HG02678 (cell line): ENCODE data around the gene CPEB2.
"Not testable (repeated sequence)": the region's sequence is repeated elsewhere in the genome, so short reads cannot be mapped to it uniquely, and the experiment has no call there.

Source experiments
- ATAC-seq: cut with Tn5 transposase; IDR thresholded peaks from one replicate; pipeline ENCODE4 v1.9.1; 2021; ENCODE audit warnings: mild to moderate bottlenecking, moderate library complexity; ENCODE audit not compliant: unreplicated experiment

CPEB2 gene

DNA sequence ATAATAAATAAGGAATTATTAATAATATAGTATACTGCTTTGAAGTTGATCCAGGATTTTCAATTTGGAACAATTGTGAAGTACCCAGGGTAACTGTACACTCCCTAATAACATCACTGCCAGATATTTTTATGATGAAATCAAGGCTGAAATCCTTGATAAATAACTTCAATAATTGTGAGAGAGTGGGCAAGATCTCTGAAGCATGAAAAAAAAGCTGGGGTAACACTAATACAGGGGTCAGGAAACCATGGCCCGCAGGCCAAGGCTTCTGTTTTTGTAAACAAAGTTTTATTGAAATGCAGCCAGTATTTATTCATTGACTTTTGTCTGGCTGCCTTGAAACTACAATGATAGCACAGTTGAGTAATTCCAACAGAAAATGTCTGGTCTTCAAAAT is 41.6 kb downstream of the CPEB2 start:
- ATAC-seq = no peak

DNA sequence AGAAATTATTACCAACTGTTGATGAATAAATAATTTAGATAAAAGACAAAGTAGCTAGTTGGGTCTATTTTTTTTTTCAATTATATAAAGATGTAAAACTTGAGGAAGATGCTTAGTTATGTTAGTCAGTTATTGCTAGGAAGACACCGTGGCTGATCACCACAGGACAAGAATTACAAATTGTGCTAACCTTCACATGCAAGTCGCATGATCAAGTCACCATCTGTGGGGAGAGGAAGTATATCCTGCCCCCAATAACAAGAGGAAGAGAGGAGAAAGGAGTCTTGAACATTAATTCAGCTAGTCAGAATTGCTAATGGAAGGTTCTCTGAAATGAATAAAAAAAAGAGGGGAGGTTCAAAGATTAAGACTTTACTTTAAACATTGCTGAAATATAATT is 52.3 kb downstream of the CPEB2 start:
- ATAC-seq = no peak

DNA sequence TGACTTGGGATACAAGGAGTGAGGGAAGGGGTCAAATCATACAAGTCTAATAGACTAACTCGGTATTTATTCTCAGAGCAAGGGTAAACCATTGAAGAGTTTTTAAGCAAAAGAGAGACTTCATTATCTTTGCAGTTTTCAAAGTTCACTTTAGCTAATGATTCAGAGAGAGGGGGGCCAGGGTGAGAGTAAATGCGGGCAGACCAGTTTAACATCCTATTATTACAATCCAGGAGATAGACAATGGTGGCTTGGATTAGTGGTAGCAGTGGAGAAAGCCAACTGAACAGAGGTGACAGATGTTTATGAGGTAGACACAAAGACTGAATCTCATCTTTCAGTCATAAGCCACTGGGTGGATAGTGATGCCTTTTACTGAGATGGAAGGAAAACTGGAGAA is 57.9 kb downstream of the CPEB2 start:
- no peak for ATAC-seq

DNA sequence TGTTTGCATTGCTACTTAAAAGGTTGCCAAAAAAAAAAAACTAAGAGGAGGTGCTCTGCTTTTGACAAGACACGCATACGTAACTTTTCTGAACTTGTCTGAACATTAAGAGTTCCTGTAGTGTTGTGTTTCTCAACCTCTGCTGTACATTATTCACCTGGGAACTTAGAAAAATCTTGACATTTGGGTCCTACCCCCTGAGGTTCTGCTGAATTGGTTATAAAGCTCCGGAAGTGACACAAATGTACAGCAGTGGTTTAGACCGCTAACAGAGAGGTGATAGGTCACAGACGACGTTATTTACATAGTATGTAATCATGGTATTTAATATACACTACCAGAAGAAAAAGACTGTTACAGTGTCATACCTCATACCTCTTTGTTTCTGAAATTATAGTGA is 61.1 kb downstream of the CPEB2 start:
- ATAC-seq = no peak

DNA sequence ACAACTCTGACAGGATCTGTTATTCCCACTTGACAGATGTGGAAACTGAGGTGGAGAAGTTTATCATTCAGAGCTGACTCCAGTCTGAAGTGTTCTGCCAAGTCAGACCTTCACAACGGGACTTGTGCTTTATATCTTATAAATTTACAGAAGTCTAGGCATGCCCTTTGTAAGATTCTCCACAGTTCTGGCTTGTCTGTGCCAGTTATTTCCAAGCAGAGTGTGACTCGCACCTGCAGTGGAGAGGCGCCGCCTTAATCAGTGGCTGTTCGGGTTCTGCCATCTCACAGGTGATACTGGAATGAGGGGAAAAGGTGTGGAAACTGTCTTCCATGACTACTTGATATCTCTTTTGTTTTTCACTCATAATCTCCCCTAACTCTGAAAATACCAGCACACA is 63.2 kb downstream of the CPEB2 start:
- no peak for ATAC-seq

DNA sequence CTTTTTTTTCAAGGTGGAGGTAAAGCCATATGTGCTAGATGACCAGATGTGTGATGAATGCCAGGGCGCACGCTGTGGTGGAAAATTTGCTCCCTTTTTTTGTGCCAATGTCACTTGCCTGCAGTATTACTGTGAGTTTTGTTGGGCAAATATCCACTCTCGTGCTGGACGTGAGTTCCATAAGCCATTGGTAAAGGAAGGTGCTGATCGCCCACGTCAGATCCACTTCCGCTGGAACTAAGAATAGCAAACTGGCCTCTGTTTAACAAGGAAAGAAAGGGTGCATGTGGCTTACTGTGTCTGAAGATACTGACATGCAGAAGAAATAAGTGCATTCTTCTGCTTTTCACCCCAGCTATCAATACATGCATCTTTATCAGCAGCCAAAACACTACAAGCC is 63.9 kb downstream of the CPEB2 start:
- no peak for ATAC-seq

DNA sequence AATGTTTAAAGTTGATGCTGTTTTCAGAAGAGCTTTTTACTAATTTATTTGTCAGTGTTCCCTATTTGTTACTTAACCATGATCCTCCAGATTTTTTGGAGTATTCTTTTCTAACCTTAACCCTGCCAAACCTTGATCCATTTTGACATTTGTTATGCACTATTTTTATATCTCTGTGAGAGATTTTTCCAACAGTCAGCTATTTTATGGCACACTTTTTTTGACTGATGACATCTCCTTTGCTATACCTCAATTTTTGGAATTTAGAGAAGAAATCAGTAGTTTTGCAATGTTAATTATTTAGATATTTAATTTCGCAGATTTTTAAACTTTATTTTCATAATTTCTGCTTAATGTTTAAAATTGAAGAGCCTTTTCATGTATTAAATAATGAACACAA is 66.0 kb downstream of the CPEB2 start:
- ATAC-seq = no peak

DNA sequence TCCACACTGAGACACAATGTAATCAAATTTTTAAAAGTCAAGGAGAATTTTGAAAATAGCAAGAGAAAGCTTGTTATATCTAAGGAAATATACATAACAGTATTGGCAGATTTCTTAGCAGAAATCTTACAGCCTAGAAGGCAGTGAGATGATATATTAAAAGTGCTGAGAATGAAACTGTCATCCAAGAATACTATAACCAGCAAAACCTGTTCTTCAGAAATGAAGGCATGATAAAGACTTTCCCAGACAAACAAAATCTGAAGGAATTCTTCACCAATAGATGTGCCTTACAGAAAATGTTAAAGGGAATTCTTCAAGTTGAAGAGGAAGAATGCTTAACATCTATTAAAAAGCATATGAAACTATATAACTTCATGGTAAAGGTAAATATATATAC is 73.6 kb downstream of the CPEB2 start:
- ATAC-seq = no peak

DNA sequence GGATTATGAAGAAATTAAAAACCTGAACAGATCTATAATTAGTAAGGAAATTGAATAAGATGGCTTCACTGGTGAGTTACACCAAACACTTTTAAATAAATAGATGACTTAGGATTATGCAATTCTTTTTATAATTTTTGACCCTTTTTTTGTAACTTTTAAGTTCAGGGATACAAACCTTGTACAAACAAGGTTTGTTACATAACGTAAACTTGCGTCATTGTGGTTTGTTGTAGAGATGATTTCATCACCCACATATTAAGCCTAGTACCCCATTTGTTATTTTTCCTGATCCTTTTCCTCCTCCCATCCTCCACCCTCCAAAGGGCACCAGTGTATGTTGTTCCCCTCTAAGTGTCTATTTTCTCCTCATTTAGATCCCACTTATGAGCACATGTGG is 75.7 kb downstream of the CPEB2 start:
- ATAC-seq = no peak

DNA sequence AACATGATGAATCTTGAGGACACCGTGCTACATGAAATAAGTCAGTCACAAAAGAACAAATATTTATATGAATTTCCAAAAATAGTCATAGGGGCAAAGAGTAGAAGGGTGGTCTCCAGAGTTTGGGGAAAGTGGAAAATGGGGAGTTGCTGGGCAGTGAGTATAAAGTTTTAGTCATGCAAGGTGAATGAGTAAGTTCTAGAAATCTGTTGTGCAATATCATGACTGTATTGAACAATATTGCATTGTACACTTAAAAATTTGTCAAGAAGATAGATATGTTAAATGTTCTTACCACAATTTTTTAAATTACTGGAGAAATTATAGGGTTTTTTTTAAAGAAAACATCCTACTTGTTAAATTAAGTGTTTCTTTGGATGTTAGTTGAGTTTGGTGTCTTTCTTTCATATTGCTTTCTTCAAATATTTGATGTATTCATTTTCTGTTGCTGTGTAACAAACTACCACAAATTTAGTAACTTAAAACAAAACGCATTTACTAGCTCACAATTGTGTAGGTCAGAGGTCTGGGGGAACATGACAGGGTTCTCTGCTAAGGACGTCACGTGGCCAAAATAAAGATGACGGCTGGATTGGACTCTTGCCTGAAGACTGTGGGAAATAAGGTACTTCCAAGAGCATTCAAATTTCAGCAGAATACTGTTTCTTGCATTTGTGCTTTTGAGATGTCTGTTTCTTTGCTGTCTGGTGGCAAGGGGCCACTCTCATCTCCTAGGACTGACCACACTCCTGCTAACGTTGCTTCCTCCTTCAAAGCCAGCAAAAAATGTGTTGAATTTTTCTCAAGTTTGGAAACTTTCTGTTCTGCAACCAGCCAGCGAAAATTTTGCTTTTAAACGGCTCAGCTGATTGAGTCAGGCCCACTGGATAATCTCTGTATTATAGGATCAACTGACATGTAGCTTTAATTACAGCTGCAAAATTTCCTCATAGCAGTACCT is 76.7 kb downstream of the CPEB2 start:
- ATAC-seq = no peak

DNA sequence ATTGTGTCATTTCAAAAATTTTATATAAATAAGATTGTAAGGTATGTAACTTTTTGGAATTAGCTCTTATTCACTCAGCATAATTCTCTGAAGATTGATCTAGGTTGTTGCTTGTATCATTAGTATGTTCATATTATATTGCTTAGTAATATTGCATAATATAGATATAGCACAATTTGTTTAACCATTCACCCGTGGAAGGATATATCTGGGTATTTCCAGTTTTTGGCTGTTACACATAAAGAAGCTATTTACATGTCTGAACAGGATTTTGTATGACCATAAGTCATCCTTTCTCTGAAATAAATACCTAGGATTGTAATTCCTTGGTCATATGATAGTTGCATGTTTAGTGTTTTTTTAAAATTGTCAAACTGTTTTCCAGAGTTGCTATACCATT is 82.5 kb downstream of the CPEB2 start:
- ATAC-seq = no peak

DNA sequence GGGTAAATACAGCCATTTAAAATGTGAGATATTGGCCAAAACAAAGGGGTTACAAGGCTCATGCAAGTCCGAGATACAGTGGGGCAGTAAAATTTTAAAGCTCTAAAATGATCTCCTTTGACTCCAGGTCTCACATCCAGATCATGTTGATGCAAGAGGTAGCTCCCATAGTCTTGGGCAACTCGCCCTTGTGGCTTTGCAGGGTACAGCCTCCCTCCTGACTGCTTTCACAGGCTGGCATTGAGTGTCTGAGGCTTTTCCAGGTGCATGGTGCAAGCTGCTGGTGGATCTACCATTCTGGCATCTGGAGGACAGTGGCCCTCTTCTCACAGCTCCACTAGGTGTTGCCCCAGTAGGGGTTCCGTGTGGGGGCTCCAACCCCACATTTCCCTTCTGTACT is 83.5 kb downstream of the CPEB2 start:
- ATAC-seq = not testable (repeated sequence)

DNA sequence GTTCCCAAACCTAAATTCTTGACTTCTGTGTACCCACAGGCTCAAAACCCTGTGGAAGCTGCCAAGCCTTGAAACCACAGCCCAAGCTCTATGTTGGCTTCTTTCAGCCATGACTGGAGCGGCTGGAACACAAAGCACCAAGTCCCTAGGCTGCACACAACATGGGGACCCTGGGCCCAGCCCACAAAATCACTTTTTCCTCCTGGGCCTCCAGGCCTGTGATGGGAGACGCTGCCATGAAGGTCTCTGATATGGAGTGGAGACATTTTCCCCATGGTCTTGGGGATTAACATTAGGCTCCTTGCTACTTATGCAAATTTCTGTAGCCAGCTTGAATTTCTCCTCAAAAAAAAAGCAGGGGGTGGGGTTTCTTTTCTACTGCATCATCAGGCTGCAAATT is 84.0 kb downstream of the CPEB2 start:
- ATAC-seq = not testable (repeated sequence)

DNA sequence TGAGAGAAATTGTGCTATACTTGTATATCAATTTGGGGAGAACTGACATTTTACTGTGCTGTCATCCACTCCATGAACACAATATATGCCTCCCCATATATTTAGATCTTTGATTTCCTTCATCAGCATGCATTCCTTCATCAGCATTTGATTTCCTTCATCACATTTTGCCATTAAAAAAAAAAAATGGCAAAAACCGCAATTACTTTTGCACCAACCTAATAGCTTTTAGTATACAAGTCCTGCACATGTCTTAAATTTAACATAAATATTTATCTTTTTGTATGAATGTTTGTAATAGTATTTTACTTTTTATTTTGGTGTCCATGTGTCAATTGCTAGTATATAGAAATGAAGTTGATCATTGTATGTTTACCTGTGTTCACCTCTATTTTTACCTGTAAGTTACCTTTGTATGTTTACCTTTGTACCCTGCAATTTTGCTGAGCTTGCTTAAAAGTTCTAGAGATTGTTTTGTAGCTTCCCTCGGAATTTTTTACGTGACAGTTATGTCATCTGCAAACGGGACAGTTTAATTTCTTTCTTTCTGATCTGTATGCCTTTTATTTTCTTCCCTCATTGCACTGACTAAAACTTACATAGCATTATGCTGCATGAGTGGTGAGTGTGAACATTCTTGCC is 86.2 kb downstream of the CPEB2 start:
- ATAC-seq = no peak

DNA sequence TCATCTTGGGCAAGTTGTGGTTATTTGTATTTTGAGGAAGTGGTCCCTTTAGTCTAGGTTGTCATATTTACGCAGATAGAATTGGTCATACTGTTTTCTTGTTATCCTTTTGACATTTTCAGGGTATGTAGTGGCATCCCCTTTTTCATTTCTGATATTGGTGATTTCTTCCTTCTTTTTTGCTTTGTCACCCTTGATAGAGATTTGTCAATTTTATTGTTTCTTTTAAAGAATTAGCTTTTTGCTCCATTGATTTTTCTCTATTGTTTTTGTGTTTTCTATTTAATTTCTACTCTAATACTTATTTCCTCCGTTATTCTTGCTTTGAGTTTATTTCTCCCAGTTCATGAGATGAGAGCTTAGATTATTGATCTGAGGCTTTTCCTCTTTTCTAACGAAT is 87.7 kb downstream of the CPEB2 start:
- no peak for ATAC-seq

DNA sequence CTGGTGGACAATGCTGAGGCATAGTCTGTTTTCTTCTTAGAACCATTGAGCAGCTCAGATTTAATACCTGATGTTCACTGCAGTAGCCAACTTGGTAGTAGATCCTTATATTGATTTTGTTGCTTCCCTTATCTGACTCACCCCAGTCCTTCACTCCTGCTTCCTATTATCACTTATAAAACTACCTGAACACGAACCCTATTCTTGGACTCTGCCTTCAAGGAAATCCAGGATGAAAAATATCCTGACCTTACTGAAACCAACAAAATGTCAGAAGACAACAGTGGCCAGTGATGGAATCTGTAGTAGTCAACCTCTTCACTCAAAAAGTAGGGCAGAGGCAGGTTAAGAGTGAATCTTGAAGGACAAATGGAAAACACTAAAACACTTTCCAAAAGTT is 98.1 kb downstream of the CPEB2 start:
- no peak for ATAC-seq

DNA sequence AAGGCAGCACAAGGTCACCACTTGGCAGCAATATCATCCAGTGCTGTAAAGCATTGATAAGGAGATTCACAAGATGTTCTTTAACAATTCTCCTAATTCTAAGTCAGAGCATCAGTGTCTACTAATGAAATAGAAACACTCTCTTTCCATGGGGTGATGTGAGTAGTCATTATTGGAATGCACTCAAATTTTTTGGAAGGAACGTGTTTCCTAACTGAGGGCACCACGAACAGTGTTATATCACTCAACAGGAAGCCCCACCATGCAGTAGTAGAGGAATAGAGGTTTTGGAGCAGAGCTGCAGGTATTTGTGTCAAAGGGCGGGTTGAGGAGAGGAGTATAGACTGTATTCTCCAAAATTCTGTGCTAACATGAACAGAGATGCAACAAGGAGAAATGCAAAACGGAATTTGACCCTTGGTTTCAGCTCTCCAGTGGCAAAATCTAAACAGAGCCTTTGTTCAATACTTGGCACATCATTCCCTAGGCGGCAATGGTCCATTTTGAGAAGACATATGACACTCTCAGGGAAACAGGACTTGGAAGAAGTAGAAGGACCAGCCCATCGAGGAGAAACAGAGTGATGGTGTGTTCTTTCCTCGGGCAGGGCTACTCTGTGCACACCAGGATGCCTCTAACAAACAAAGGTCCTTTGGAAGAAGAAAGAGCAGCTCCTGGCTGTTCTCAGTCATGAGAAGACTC is 98.9 kb downstream of the CPEB2 start:
- ATAC-seq = no peak

DNA sequence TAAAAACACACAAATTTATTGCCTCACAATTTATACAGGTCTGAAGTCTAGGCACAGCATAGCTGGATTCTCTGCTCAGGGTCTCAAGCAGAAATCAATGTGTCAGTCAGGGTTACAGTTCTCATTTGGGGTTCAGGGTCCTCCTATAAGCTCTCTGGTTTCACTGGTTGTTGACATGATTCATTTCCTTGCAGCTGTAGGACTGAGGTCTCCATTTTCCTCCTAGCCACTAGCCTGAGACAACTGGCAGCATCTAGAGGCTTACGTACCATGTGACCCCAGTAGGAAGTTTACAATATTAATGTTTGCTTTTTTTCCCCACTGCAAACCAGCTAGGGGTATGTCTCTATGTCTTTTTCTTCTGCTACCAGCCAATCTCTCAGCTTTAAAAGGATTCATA is 102.5 kb downstream of the CPEB2 start:
- ATAC-seq = no peak

DNA sequence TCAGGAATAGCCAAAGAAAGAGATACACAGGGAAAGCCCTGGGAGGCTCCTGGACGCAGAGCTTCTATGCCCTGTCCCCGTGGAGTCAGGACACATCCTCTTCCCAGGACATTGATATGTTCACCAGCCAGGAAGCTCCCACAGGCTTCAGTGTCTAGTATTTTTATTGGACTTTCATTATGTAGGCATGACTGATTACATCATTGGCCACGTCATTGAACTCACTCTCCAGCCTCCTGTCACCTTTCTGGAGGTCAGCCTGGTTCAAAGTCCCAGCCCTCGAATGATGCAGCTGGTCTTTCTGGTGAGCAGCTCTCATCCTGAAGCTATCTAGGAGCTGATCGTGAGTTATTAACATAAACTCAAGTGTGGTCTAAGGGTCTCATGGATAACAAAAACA is 104.1 kb downstream of the CPEB2 start:
- no peak for ATAC-seq

DNA sequence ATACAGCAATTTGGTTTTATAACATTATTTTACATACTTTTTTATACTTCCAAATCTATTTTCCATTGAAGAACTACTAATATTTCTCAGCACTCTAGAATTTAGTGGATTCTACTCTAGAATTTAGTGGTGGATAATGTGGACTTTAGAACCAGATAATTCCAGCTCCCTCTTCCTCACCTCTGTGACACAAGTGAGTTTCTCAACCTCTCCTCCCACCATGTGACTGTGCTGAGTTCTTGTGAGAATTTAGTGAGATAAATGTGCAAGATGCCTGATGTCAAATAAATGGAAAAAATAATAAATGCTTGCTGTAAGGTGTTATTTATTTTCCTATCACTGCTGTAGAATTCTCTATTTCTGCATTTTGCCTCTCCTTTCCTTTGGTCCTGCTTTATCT is 107.3 kb downstream of the CPEB2 start:
- ATAC-seq = no peak

DNA sequence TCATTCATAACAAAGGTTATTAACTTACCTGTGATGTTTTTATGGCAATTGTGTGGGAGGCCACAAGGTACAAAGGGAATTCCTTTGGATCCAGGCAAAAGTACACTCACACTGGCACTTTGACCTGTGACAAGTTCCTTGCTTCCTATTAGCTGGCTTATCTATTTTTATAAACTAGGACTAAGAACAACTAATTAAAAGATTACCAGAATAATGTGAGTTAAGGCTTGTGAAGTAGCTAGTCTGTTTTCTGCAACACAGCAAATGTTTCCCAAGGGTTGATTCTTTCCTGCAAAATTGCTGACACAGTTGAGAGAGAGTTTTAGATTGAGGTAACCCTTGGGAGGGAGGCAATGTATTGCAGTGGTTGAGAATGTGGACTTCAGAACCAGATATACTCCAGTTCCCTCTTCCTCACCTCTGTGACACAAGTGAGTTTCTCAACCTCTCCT is 107.9 kb downstream of the CPEB2 start:
- no peak for ATAC-seq
